HG03095 (cell line): ENCODE data around the gene ZNF407.

Experiments used
- ATAC-seq: cut with Tn5 transposase; IDR thresholded peaks from one replicate; pipeline ENCODE4 v1.9.1; 2021; ENCODE audit warnings: moderate library complexity; ENCODE audit not compliant: unreplicated experiment

Gene ZNF407

GRCh38 chr18:74778191-74778847 lies 180.6 kb downstream of the ZNF407 start:
- no peak for ATAC-seq

GRCh38 chr18:74784752-74785151 lies 187.1 kb downstream of the ZNF407 start:
- no peak for ATAC-seq

- ATAC-seq, result no peak
Observed at GRCh38 chr18:74785632-74786031, 188.0 kb downstream of the ZNF407 start.

- ATAC-seq, result no peak
Observed at GRCh38 chr18:74788657-74789056, 191.0 kb downstream of the ZNF407 start.

GRCh38 chr18:74789078-74789477 lies 191.4 kb downstream of the ZNF407 start:
- no peak for ATAC-seq

- no peak for ATAC-seq
Observed at GRCh38 chr18:74790451-74790850, 192.8 kb downstream of the ZNF407 start.

GRCh38 chr18:74791501-74792194 lies 194.0 kb downstream of the ZNF407 start:
- ATAC-seq, result no peak

GRCh38 chr18:74793746-74794145 lies 196.1 kb downstream of the ZNF407 start:
- ATAC-seq, result no peak

GRCh38 chr18:74795751-74796150 lies 198.1 kb downstream of the ZNF407 start:
- ATAC-seq, result no peak

GRCh38 chr18:74796211-74796610 lies 198.5 kb downstream of the ZNF407 start:
- ATAC-seq, result no peak

GRCh38 chr18:74796841-74797576 lies 199.3 kb downstream of the ZNF407 start:
- ATAC-seq, result peak; percentile 99

- ATAC-seq, result peak; percentile 31
Observed at GRCh38 chr18:74797577-74798151, 200.0 kb downstream of the ZNF407 start.

GRCh38 chr18:74799542-74799941 lies 201.9 kb downstream of the ZNF407 start:
- ATAC-seq, result no peak

- no peak for ATAC-seq
Observed at GRCh38 chr18:74800098-74800497, 202.4 kb downstream of the ZNF407 start.

GRCh38 chr18:74803117-74803516 lies 205.4 kb downstream of the ZNF407 start:
- ATAC-seq, result no peak

GRCh38 chr18:74803769-74804168 lies 206.1 kb downstream of the ZNF407 start:
- ATAC-seq, result no peak

- ATAC-seq, result no peak
Observed at GRCh38 chr18:74804677-74805076, 207.0 kb downstream of the ZNF407 start.

GRCh38 chr18:74806073-74806472 lies 208.4 kb downstream of the ZNF407 start:
- no peak for ATAC-seq

- peak; percentile 97 for ATAC-seq
Observed at GRCh38 chr18:74806700-74807416, 209.2 kb downstream of the ZNF407 start.

- ATAC-seq, result no peak
Observed at GRCh38 chr18:74817576-74817975, 219.9 kb downstream of the ZNF407 start.
